Gastrocnemius medialis (tissue), 4 donors: ENCODE data around the gene CRTC3.

ENCODE experiments used
- CTCF ChIP-seq, 5 experiments: fragments of 450-650 bp in 3 of 5; fragments of 200-600 bp in 2 of 5; sonication (generic) in 2 of 5; IDR thresholded peaks in 4 of 5; conservative IDR thresholded peaks in 1 of 5; 1 replicate in 4 of 5; 2 replicates in 1 of 5; pipeline ENCODE4 v1.5.1; 2016 to 2019; ENCODE audit warnings: antibody characterized with exemption in 5 of 5, mild to moderate bottlenecking in 3 of 5, moderate library complexity in 3 of 5
- POLR2A ChIP-seq, 2 donors: fragments of 450-650 bp; IDR thresholded peaks; one replicate each; pipeline ENCODE4 v1.6.1; 2017; ENCODE audit warnings: antibody characterized with exemption in 2 of 2, mild to moderate bottlenecking in 2 of 2, moderate library complexity in 2 of 2

GRCh38 chr15:90585863-90586262, 56.1 kb downstream of the CRTC3 start:
- TF ChIP-seq POLR2A (IDR thresholded peaks at IDR 0.05) (no peak), CTCF (IDR thresholded peaks at IDR 0.05 in 4 of 5, conservative IDR thresholded peaks at IDR 0.05 in 1 of 5) (no peak)
